Tibial nerve (tissue), 4 donors: Measurements from ENCODE around the gene DHRS13. TPM values are rescaled to one million over a fixed set of nuclear protein-coding genes. Genes with fewer than 3 reads are reported as not detected.

Experiments used
- DNase-seq, 2 donors: peaks; one replicate each; pipeline ENCODE4 v3.0.0-alpha.2; 2019; ENCODE audit warnings: low spot score in 2 of 2
- H3K27ac ChIP-seq, 4 donors: fragments of 200-600 bp; sonication (generic) in 3 of 4; one replicate each; pipeline ENCODE4 v1.5.1; 2017 to 2019; ENCODE audit warnings: mild to moderate bottlenecking in 1 of 4
- H3K27me3 ChIP-seq, 2 donors: fragments of 200-600 bp; sonication (generic) in 1 of 2; one replicate each; pipeline versions ENCODE4 v1.5.1 to v1.6.0; 2017 to 2019
- H3K36me3 ChIP-seq, 3 donors: fragments of 200-600 bp; sonication (generic); one replicate each; pipeline ENCODE4 v1.5.1; 2018 to 2019
- H3K4me1 ChIP-seq, 4 donors: fragments of 200-600 bp; sonication (generic) in 3 of 4; one replicate each; pipeline ENCODE4 v1.5.1; 2017 to 2019
- H3K4me3 ChIP-seq, 4 donors: fragments of 200-600 bp; sonication (generic) in 3 of 4; one replicate each; pipeline ENCODE4 v1.5.1; 2017 to 2019; ENCODE audit warnings: mild to moderate bottlenecking in 1 of 4, moderate library complexity in 1 of 4
- H3K9me3 ChIP-seq, 4 donors: fragments of 200-600 bp; sonication (generic) in 3 of 4; one replicate each; pipeline ENCODE4 v1.5.1; 2017 to 2019
- CTCF ChIP-seq, 5 experiments: fragments of 200-600 bp in 3 of 5; fragments of 450-650 bp in 2 of 5; sonication (generic) in 3 of 5; IDR thresholded peaks; one replicate each; pipeline ENCODE4 v1.5.1; 2016 to 2019; ENCODE audit warnings: antibody characterized with exemption in 5 of 5, mild to moderate bottlenecking in 3 of 5, moderate library complexity in 2 of 5
- EP300 ChIP-seq, 2 donors: sonication (generic); formaldehyde crosslinking; IDR thresholded peaks; one replicate each; pipeline ENCODE4 v1.6.1; 2017; ENCODE audit warnings: antibody characterized with exemption in 2 of 2, mild to moderate bottlenecking in 1 of 2
- POLR2A ChIP-seq, 2 donors: fragments of 450-650 bp; IDR thresholded peaks; one replicate each; pipeline ENCODE4 v1.6.1; 2017; ENCODE audit warnings: antibody characterized with exemption in 2 of 2, mild to moderate bottlenecking in 2 of 2, moderate library complexity in 2 of 2
- whole genome bisulfite sequencing, 2 donors: methylation state at CpG; one replicate each; pipeline ENCODE4 v1.1.5; 2018; 5-methylcytosine and 5-hydroxymethylcytosine counted together
- total RNA-seq, 4 donors: library from RNA; depleted of rRNA; stranded (reverse); fragments of >200 nt; gene quantifications; one replicate each; pipeline ENCODE4 v1.1.0, GENCODE V29; 2016

The DHRS13 gene
- total RNA-seq, 4 donors from 2014 or later = 2.4 to 21.9 (median 8.8) TPM

DNA sequence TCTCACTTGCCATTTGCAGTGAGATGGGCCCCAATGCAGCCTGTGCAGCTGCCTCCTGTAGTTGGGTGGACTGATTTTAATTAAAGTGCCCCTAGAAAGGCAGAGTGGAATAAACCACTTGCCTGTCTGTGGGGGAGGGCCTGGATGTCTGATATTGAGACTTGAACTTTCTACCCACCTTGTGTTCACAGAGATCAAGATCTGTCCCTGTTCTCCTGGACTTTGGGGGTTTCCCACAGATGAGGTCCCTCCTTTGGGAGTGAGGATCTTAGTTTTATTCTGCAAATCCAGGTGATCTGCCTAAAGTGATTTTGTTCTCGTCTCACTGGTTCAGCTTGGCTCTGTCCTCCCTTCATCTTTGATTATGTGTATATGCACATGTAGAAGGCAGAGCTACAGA, 7.7 kb upstream of the DHRS13 start:
- no peak overlapping the region for H3K27ac ChIP-seq
- DNase-seq = no peak
- TF ChIP-seq POLR2A (IDR thresholded peaks at IDR 0.05) (no peak), EP300 (IDR thresholded peaks at IDR 0.05) (no peak), CTCF (IDR thresholded peaks at IDR 0.05) (no peak)
- no peaks in the 10 kb centered on the region for H3K9me3 ChIP-seq
- H3K36me3 ChIP-seq = peaks cover 9 to 97% (median 53%) of the 10 kb centered on the region in 3 donors
- H3K4me1 ChIP-seq = peaks cover 0 to 40% (median 11%) of the 10 kb centered on the region in 4 donors
- no peaks in the 10 kb centered on the region for H3K27me3 ChIP-seq
- 93 to 100% methylated on average over 1 of the region's 1 CpG for WGBS, 2 donors
- no peak overlapping the region for H3K4me3 ChIP-seq

DNA sequence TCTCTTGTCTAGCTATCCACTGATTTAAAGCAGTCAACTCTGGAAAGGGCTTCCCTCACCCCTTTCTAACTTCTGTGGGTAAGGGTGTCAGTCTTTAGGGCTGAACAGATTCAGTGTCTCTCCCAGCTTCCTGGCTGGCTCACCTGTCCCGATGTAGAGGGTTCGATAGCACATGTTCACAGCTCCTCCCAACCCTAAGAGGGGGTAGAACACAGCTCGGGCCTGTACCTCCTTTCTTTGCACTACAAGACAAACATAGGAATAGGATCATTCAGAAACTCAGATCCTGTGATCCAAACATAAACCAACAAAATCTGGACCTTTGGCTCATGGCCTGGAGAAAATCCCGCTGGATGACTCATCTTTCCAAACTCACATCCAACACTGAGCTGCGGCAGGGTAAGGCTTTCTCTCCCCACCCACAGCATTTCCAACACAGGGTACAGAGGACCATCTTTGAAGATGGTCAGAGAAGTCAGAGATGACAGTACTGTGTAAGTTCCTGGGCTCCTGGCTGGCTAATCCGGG, 5.8 kb upstream of the DHRS13 start:
- Histone ChIP-seq H3K4me1 (peaks cover 0 to 47% (median 11%) of the 10 kb centered on the region in 4 donors), H3K36me3 (peaks cover 9 to 79% (median 38%) of the 10 kb centered on the region in 3 donors), H3K27ac (peak overlapping the region; percentile 44 to 85 (median 64)), H3K27me3 (no peaks in the 10 kb centered on the region), H3K4me3 (no peak overlapping the region), H3K9me3 (no peaks in the 10 kb centered on the region)
- TF ChIP-seq EP300 (IDR thresholded peaks at IDR 0.05) (no peak), CTCF (IDR thresholded peaks at IDR 0.05) (no peak), POLR2A (IDR thresholded peaks at IDR 0.05) (no peak)
- DNase-seq = peak in 1 of 2 donors; percentile 57
- 31 to 37% methylated on average over 6 of the region's 6 CpGs for WGBS, 2 donors

GRCh38 chr17:28907709-28908475, 5.0 kb upstream of the DHRS13 start:
- Histone ChIP-seq H3K4me1 (peaks cover 0 to 53% (median 11%) of the 10 kb centered on the region in 4 donors), H3K27me3 (no peaks in the 10 kb centered on the region), H3K27ac (peak overlapping the region; percentile 44 to 85 (median 64)), H3K4me3 (no peak overlapping the region), H3K9me3 (no peaks in the 10 kb centered on the region), H3K36me3 (peaks cover 5 to 71% (median 32%) of the 10 kb centered on the region in 3 donors)
- no peak for DNase-seq
- WGBS, 2 donors = 86% methylated on average over 3 of the region's 3 CpGs
- TF ChIP-seq POLR2A (IDR thresholded peaks at IDR 0.05) (no peak), CTCF (IDR thresholded peaks at IDR 0.05) (no peak), EP300 (IDR thresholded peaks at IDR 0.05) (no peak)

DNA sequence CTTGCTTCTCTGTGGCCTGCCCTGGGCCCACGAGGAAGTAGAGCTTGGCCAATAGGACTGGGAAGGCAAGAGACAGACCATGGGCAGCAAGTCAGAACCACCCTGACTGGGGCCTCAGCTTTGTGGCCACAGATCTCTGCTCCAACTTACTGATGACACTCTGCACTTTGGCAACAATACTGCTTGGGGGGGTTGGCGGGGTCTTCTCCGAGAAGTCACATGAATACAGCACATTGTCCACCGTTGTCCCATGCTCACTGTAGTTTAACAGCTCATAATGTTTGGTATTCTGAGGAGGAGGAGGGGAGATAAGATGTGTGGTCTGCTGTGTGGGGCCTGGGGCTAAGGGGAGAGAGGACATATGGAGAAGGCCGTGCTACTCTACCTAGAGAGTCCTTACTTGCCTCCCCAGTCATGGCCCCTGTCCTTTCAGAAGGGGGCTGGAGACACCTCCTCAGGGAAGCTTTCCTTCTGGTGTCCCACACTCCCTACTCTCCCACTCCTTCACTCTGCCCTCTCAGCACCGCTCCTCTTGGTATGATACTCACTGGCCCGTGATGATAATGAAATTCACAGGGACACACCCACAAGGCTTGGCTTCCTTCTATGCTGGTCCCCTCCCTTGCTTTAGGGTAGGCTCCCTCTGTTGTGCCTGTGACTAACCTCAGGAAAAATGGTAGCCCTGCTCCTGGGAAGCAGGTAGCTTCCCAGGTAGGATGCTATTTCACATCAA, 4.0 kb upstream of the DHRS13 start:
- Histone ChIP-seq H3K9me3 (no peaks in the 10 kb centered on the region), H3K27ac (peak overlapping the region in 2 of 4 donors; percentile 81 to 85), H3K27me3 (no peaks in the 10 kb centered on the region), H3K36me3 (peaks cover 5 to 61% (median 25%) of the 10 kb centered on the region in 3 donors), H3K4me3 (no peak overlapping the region), H3K4me1 (peaks cover 0 to 57% (median 12%) of the 10 kb centered on the region in 4 donors)
- no peak for DNase-seq
- TF ChIP-seq POLR2A (IDR thresholded peaks at IDR 0.05) = no peak
- WGBS, 2 donors = 43 to 46% methylated on average over 7 of the region's 7 CpGs

- H3K36me3 ChIP-seq = peaks cover 5 to 55% (median 20%) of the 10 kb centered on the region in 3 donors
- no peak overlapping the region for H3K27ac ChIP-seq
- DNase-seq = no peak
- WGBS, 2 donors = 65 to 73% methylated on average over 7 to 9 of the region's 9 CpGs
- no peaks in the 10 kb centered on the region for H3K9me3 ChIP-seq
- H3K27me3 ChIP-seq = no peaks in the 10 kb centered on the region
- peaks cover 0 to 57% (median 13%) of the 10 kb centered on the region in 4 donors for H3K4me1 ChIP-seq
- TF ChIP-seq POLR2A (IDR thresholded peaks at IDR 0.05) (no peak), CTCF (IDR thresholded peaks at IDR 0.05) (no peak), EP300 (IDR thresholded peaks at IDR 0.05) (no peak)
- H3K4me3 ChIP-seq = no peak overlapping the region
These were observed 3.4 kb upstream of the DHRS13 start for GRCh38 chr17:28906276-28906675.
